GM19240 (cell line): Measurements from ENCODE around the gene SKIL.
A peak's percentile ranks its signal among the peaks of the same experiment; 100 is the strongest.
"Not testable (repeated sequence)": the region's sequence is repeated elsewhere in the genome, so short reads cannot be mapped to it uniquely, and the experiment has no call there.

ENCODE experiments used
- DNase-seq: peaks from one replicate; pipeline ENCODE4 v3.0.0; 2011; ENCODE audit warnings: low spot score; ENCODE audit not compliant: insufficient read length

The SKIL gene, protein sequence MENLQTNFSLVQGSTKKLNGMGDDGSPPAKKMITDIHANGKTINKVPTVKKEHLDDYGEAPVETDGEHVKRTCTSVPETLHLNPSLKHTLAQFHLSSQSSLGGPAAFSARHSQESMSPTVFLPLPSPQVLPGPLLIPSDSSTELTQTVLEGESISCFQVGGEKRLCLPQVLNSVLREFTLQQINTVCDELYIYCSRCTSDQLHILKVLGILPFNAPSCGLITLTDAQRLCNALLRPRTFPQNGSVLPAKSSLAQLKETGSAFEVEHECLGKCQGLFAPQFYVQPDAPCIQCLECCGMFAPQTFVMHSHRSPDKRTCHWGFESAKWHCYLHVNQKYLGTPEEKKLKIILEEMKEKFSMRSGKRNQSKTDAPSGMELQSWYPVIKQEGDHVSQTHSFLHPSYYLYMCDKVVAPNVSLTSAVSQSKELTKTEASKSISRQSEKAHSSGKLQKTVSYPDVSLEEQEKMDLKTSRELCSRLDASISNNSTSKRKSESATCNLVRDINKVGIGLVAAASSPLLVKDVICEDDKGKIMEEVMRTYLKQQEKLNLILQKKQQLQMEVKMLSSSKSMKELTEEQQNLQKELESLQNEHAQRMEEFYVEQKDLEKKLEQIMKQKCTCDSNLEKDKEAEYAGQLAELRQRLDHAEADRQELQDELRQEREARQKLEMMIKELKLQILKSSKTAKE

DNA sequence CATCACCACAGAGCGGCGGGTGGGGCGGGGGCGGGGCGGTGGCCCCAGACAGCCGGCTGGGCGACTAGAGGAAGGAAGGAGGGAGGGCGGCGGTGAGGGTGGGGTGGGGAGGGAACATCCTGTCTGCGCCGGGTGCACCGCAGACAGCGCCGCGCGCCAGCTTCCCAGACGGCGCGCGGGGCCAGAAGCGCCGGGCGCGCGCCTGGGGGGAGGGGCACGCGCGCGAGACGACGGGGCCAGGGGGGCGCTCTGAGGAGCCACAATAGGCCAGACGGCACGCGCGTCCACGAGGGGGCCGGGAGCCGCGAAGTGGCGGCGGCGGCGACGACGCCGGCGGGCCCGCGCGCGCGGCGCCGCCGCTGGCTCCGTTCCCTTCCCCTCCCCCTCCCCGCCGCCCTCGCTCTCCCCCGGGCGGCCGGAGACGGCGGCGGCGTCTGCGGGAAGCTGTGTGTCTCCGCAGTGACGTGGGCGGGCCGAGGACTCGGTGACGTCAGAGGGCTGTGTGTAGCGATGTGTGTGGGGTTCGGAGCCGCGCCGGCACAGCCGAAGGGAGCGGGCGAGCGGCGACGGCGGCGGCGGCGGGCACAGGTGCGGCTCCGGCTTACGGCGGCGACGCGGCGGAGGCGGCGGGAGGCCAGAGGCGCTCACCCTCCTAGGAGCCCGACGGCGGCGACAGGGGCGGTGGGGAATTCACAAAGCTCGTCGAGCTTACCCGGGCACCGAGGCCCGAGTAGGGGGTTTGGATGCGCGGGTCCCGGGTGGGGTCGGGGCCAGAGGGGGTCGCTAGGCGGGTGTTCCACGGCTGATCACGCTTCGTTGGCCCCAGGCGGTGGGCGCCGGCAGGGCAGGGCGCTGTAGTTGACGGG lies at the start of gene SKIL:
Gene SKIL (plus strand): TSS at position 540 of the 866 bp plus-strand sequence. CDS start 2,617 bp downstream, outside the sequence.
- DNase-seq, result peak; percentile 35

- no peak for DNase-seq
Measured at GRCh38 chr3:170309046-170309445, 48.5 kb upstream of the SKIL start.

DNA sequence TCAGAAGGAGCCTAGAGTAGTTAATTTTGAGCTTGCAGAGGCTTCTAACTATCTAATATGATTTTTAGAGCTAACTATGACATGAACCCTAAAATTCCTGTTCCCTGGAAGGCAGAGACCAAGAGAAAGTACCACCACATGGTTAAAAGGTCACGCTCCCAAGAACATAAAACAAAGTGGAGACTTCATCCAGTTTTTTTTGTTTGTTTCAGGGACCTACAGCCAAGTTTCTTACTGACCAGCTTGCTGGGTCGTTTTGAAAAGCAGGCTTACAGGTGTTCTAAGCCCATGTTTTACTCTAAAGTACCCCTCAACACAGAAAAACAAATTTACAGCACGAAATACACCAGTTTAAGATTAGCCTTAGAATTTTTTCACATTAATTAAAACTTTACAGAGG lies 39.6 kb upstream of the SKIL start:
- no peak for DNase-seq

DNA sequence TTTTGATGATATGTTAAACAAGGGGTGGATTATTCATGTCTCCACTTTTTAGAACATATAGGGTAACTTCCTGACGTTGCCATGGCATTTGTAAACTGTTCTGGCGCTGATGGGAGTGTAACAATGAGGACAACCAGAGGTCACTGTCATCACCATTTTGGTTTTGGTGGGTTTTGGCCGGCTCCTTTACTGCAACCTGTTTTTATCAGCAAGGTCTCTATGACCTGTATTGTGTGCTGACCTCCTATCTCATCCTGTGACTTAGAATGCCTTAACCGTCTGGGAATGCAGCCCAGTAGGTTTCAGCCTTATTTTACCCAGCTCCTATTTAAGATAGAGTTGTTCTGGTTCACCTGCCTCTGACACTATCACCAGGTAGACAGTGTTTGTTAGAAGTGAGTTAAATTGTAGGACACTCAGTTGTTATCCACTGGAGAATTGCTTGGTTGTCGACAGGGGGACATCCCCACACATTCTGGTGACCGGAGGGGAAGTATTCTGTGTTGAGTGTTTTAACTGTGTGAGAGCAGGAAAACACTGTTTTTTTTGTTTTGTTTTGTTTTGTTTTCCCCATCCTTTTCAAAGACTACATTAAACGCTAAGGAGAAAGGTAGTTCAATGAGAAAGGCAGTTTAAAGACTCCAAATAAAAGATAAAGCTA lies 36.9 kb upstream of the SKIL start:
- no peak for DNase-seq

DNA sequence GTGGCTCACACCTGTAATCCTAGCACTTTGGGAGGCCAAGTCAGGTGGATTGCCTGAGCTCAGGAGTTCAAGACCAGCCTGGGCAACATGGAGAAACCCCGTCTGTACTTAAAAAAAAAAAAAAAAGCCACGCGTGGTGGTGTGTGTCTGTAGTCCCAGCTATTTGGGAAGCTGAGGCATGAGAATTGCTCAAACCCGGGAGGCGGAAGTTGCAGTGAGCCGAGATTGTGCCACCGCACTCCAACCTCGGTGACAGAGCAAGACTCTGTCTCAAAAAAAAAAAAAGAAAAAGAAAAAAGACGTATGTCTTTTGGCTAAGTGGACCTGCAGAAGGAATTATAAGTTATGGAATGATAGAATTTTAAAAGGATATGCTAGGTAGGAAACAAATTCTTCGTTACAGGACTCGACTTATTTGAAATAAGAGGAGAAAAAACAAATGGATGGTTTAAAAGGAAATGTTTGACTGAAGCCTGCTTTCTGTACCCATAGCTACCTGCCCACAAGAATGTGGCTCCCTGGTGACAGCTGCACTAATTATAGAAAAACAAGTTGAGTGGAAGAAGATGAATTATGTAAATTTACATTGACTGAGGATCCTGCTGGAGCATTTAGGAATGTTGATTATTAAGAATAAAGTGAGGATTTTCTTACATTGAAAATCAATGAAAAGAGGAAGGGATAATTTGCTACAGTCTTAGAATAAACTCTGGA lies 36.0 kb upstream of the SKIL start:
- DNase-seq, result no peak

GRCh38 chr3:170322566-170323269 lies 34.8 kb upstream of the SKIL start:
- DNase-seq, result no peak

GRCh38 chr3:170323331-170323730 lies 34.2 kb upstream of the SKIL start:
- no peak for DNase-seq

- no peak for DNase-seq
Measured at GRCh38 chr3:170324962-170325361, 32.6 kb upstream of the SKIL start.

DNA sequence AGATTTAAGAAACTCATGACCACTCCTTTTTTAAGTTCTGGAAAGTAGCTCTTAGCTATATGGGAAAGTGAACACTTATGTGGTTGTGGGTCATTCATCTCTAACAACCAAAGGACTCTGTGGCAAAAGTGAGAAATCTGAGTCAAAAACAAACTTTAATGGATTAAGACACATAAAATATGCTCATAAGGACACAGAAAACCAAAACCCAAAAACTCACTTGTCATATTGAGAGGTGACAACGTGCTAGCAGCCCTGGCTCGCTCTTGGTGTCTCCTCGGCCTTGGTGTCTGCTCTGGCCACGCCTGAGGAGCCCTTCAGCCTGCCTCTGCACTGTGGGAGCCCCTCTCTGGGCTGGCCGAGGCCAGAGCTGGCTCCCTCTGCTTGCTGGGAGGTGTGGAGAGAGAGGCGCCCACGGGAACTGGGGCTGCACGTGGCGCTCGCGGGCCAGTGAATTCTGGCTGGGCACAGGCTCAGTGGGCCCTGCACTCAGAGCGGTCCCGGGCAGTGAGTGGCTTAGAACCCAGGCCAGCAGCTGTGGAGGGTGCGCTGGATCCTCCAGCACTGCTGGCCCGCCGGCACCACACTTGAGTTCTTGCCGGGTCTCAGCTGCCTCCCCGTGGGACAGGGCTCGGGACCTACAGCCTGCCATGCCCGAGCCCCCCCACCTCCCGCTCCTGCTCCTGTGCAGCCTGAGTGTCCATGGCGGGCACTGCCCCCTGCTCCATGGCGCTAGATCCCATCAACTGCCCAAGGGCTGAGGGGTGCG lies 30.3 kb upstream of the SKIL start:
- DNase-seq, result no peak

DNA sequence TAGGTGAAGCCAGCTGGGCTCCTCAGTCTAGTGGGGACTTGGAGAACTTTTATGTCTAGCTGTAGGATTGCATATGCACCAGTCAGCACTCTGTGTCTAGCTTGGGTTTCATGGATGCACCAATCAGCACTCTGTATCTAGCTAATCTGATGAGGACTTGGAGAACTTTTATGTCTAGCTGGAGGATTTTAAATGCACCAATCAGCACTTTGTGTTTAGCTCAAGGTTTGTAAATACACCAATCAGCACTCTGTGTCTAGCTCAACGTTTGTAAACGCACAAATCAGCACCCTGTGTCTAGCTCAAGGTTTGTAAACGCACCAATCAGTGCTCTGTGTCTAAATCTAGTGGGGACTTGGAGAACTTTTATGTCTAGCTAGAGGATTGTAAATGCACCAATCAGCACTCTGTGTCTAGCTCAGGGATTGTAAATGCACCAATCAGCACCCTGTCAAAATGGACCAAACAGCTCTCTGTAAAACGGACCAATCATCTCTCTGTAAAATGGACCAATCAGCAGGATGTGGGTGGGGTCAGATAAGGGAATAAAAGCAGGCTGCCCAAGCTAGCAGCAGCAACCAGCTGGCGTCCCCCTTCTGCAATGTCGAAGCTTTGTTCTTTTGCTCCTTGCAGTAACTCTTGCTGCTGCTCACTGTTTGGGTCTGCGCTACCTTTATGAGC lies 29.5 kb upstream of the SKIL start:
- DNase-seq, result not testable (repeated sequence)

GRCh38 chr3:170330366-170330765 lies 27.1 kb upstream of the SKIL start:
- DNase-seq, result no peak

- no peak for DNase-seq
Measured at GRCh38 chr3:170331143-170331542, 26.4 kb upstream of the SKIL start.

DNA sequence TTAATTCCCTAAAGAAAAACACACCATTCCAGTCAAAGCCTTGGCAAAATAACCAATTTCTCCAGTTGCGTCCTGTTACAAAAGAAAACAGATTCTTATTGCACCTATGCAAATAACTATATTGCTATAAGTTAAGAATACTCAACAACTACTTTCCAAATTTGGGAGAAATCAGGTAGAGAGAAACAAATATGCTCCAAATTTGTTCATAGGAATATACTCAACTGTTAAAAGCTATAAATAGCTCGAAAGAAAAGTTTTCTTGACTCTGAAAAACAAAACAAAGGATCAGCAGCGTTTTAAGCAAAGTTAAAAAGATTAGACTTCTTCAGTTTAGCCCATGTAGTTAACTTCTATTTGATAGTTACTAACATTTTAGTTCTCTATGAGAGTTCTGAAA lies 20.1 kb upstream of the SKIL start:
- DNase-seq, result no peak

GRCh38 chr3:170338690-170339340 lies 18.7 kb upstream of the SKIL start:
- no peak for DNase-seq

GRCh38 chr3:170342273-170342672 lies 15.2 kb upstream of the SKIL start:
- not testable (repeated sequence) for DNase-seq

GRCh38 chr3:170343859-170344258 lies 13.7 kb upstream of the SKIL start:
- DNase-seq, result not testable (repeated sequence)

DNA sequence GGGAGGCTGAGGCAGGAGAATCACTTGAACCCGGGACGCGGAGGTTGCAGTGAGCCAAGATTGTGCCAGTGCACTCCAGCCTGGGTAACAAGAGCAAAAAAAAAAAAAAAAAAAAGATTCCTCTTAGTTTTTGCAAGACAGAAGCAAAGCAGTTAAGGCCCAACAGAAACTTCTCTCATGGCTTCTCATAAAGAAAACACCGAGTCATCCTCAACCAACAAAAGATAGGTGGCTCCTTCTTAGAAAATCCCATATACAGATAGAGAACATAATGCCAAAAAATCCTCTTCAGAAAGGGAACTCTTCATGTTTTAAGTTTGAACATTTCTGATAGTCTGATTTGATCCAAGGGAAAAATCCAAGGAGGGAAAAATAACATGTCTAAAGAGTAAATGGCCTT lies 12.5 kb upstream of the SKIL start:
- DNase-seq, result no peak
